ENCODE data around the gene C22orf39. TPM values are rescaled to one million over a fixed set of nuclear protein-coding genes. Genes with fewer than 3 reads are reported as not detected.

C22orf39 gene
- total RNA-seq, 1 donor from 2014 or later = 25.3 TPM

GRCh38 chr22:19419086-19419463 lies 28.4 kb downstream of the C22orf39 start:
- Histone ChIP-seq H3K4me3 (ENCODE audit: low read depth, low read length) (no peak overlapping the region), H3K27me3 (ENCODE audit: control insufficient read depth, insufficient read depth, low read length) (no peaks in the 10 kb centered on the region), H3K36me3 (ENCODE audit: control insufficient read depth, insufficient read depth, low read length) (no peaks in the 10 kb centered on the region)
- FAIRE-seq = no peak
- DNase-seq (ENCODE audit: low read depth) = no peak
- no peak for TF ChIP-seq CTCF (IDR thresholded peaks at IDR 0.05; ENCODE audit: insufficient read depth, low read length, severe bottlenecking)

DNA sequence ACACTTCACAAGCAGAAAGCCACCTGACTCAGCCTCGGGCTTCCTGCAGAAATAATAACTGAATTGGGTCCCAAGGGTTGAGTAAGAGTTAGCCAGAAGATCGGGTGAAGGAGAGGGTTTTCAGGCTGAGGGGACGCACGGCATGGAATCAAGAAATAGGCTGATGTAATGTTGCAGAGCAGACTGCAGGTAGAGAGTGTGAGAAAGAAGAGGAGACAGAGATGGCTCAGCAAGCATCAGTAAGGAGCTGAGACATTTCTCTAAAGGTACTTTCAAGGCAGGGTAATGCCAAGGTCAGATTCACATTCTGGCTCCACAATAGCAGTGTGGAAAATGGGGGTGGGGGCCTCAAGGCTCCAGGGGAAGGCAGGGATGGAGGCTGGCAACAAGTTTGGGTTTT lies 34.6 kb downstream of the C22orf39 start:
- Histone ChIP-seq H3K4me3 (ENCODE audit: low read depth, low read length) (no peak overlapping the region), H3K36me3 (ENCODE audit: control insufficient read depth, insufficient read depth, low read length) (peaks cover 6% of the 10 kb centered on the region), H3K27me3 (ENCODE audit: control insufficient read depth, insufficient read depth, low read length) (no peaks in the 10 kb centered on the region)
- no peak for TF ChIP-seq CTCF (IDR thresholded peaks at IDR 0.05; ENCODE audit: insufficient read depth, low read length, severe bottlenecking)
- no peak for DNase-seq (ENCODE audit: low read depth)
- FAIRE-seq = no peak

- no peak for FAIRE-seq
- DNase-seq (ENCODE audit: low read depth) = no peak
- no peaks in the 10 kb centered on the region for H3K27me3 ChIP-seq (ENCODE audit: control insufficient read depth, insufficient read depth, low read length)
- H3K36me3 ChIP-seq (ENCODE audit: control insufficient read depth, insufficient read depth, low read length) = peaks cover 9% of the 10 kb centered on the region
- TF ChIP-seq CTCF (IDR thresholded peaks at IDR 0.05; ENCODE audit: insufficient read depth, low read length, severe bottlenecking) = no peak
- H3K4me3 ChIP-seq (ENCODE audit: low read depth, low read length) = no peak overlapping the region
Measured at GRCh38 chr22:19412478-19412877, 35.0 kb downstream of the C22orf39 start.

- FAIRE-seq = no peak
Measured at GRCh38 chr22:19411690-19412045, 35.8 kb downstream of the C22orf39 start.

GRCh38 chr22:19410941-19411689 lies 36.4 kb downstream of the C22orf39 start:
- Histone ChIP-seq H3K27me3 (ENCODE audit: control insufficient read depth, insufficient read depth, low read length) (no peaks in the 10 kb centered on the region), H3K4me3 (ENCODE audit: low read depth, low read length) (no peak overlapping the region), H3K36me3 (ENCODE audit: control insufficient read depth, insufficient read depth, low read length) (peaks cover 12% of the 10 kb centered on the region)
- FAIRE-seq = no peak
- TF ChIP-seq CTCF (IDR thresholded peaks at IDR 0.05; ENCODE audit: insufficient read depth, low read length, severe bottlenecking) = no peak
- DNase-seq (ENCODE audit: low read depth) = no peak

More at GRCh38 chr22:19411690-19412045, 35.8 kb downstream of the C22orf39 start:
- Histone ChIP-seq H3K4me3 (ENCODE audit: low read depth, low read length) (no peak overlapping the region), H3K27me3 (ENCODE audit: control insufficient read depth, insufficient read depth, low read length) (no peaks in the 10 kb centered on the region), H3K36me3 (ENCODE audit: control insufficient read depth, insufficient read depth, low read length) (peaks cover 9% of the 10 kb centered on the region)
- no peak for TF ChIP-seq CTCF (IDR thresholded peaks at IDR 0.05; ENCODE audit: insufficient read depth, low read length, severe bottlenecking)
- DNase-seq (ENCODE audit: low read depth) = no peak
